GM19438 (cell line): Measurements from ENCODE around the gene WFIKKN1.

Source experiments
- ATAC-seq: cut with Tn5 transposase; IDR thresholded peaks from one replicate; pipeline ENCODE4 v1.9.1; 2021; ENCODE audit warnings: low read depth; ENCODE audit not compliant: unreplicated experiment

WFIKKN1 gene

GRCh38 chr16:622920-623280 lies 7.9 kb upstream of the WFIKKN1 start:
- no peak for ATAC-seq

- no peak for ATAC-seq
These were observed 6.2 kb upstream of the WFIKKN1 start for GRCh38 chr16:624526-625070.

DNA sequence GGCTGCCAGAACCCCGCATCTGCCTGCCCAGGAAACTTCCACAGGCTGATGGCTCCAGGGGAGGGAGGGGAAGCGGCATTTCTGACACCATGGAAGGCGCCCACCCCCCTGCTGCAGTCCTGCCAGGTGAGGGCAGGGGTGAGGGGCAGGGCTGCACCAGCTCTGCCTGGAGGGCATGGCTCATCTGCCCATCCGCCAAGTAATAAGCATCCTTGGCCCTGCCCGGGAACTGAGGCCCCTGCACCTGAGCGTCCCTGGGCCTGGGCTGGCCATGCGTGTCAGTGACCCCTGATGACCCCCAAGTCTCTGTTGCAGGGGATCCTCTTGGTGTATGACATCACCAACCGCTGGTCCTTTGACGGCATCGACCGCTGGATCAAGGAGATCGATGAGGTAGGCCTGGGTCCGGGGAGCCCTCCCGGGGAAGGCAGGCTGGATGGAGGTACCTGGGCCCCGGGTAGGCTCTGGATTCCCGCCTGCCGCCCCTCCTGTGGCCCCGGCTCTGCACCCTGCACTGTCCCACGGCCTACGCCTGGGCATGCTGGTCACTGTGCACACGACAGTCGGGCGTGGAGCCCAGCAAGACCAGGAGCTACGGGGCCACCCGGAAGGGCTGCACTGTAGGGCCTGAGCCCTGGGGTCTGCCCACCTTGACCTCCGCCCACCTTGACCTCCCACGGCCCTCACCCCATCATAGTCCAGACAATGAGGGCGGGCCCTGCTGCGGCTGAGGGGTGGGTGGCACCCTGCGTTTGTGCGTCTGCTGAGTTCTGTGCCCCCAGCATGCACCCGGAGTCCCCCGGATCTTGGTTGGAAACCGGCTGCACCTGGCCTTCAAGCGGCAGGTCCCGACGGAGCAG lies 5.4 kb upstream of the WFIKKN1 start:
- no peak for ATAC-seq

GRCh38 chr16:625977-626765 lies 4.6 kb upstream of the WFIKKN1 start:
- ATAC-seq: no peak

DNA sequence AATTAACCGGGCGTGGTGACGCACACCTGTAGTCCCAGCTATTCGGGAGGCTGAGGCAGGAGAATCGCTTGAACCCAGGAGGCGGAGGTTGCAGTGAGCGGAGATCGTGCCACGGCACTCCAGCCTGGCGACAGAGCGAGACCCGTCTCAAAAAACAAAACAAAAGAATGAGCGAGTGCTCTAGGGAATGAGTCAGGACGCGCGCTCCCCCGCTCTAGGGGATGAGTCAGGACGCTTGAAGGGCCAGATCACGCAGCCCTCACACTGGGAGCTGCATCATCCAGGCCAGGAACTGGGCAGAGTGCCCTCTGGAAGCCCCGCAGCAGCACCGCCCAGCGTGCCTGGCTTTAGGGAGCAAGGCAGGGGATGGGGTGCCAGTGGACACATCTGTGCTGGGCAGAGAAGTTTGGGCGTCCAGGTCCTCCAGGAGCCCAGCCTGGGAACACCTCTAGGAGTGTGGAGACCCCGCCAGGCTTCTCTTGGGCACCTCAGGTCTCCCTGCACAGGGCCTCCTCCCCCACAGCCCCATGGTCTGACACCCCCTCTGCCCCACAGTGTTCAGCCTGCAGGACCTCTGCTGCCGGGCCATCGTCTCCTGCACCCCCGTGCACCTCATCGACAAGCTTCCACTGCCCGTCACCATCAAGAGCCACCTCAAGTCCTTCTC lies 3.9 kb upstream of the WFIKKN1 start:
- ATAC-seq: no peak

DNA sequence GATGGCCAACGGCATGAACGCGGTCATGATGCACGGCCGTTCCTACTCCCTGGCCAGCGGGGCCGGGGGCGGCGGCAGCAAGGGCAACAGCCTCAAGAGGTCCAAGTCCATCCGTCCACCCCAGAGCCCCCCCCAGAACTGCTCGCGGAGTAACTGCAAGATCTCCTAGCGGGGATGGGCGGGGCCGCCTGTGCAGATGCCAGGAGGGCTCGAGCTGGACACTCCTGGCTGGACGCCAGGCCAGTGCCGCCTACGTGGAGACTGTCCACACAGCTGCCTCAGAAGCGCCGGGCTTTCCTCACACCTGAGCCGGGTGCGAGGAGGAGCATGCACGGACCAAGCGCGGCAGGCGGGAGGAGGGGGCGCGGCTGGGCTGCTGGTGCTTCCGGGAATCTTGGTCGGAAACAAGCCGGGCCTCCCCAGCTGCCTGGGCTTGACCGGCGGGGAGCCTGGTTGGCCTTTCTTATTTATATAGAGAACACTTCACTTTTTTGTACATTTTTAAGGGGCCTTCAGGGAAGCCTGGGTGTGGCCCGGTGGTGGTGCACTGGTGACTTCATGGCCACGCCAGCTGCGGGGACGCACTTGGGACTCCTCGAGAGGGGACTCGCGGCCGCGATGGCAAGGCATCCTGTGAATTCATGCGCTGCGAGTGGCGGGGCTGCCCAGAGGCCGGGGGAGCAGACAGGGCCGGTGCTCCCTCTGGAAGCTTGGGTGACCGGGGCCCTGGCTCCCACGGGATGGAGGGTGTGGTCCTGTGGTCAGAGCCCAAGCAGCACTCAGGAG lies 3.1 kb upstream of the WFIKKN1 start:
- no peak for ATAC-seq

DNA sequence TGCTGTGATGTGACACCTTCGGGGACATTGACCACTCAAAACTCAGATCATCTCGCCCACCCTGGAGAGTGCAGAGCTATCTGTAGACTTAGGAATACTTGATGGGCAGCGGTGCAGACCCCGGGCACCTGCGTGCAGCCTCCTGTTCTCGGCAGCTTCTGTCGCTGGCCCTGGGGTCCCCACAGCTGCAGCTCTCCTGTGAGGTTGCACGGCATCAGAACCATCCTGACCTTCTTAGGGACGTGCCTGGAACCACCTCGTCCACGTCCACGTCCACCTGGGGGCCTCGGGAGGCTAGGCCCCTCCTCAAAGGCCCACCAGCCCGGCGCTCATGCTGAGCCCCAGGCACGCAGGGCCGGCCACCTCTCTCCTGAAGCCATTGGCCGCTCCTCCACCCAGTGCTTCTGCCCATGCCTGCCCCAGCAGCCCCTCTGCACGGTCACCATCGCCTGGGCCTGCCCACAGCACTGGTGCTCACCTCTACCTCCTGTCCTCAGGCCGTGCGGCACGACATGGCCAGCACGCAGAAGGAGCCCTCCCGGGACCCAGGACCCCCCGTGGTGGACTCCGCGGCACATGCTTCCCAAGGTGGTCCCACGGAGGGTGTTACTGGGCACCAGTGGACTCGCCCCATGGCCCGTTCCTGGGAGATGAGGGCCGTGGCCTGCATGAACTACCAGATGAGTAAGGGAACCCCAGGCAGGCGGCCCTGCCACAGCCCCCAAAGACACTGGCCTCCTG lies 2.3 kb upstream of the WFIKKN1 start:
- ATAC-seq: no peak

DNA sequence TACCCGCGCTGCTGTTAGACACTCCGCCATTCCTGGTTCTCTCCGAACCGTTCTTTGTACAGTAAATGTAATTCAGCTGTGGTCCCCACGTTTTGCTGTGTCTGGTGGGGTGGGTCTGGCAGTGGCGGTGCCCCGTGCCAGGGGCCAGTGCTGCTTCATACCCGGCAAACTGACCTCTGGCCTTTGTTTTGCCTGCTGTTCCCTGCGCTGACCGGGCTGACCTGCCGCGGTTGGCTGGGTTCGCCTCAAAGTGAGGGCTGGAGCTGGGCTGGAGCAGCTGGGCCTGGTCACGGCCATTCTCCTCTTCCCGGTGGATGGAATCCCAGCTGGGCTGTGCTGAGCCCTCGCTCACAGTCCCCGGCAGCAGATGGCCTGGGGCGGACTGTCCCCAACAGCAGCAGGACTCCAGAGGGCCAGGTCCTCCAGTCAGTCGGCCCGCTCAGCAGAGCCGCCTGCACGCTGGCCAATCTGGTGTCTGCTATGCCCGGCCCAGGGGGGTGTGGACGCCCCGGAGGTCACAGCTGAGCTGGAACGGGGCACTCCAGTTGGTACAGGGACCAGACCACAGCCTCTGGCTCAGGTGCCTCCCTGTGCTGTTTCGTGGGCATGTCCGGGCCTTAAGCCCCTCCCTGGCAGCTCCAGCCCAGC lies 1.5 kb upstream of the WFIKKN1 start:
- no peak for ATAC-seq

- ATAC-seq: no peak
These were observed 944 bp upstream of the WFIKKN1 start for GRCh38 chr16:629833-630248.

DNA sequence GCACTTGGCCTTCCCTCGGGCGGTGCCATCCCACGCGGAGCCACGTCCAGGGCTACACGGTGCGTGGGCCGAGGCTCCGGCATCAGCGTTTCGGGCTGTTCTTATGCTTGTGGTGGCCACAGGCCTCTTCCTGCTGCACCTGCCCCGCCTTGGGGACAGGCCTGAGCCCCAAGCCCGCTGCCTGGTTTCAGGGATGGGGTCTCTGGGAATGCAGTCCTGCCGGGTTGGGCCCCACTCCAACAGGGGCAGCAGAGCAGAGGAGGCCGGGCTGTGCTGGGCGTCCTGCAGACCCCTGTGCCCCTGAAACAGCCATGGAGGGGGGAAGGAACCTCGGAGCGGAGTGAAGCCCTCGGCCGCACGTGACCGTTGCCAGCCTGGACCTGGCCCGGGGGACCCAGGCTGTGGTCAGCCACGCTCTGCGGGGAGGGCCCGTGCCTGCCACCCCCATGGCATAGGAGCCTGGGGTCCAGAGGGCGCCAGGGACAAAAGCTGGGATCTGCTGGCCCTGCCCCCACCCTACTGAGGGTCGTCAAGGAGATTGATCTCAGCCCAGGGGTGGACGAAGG lies 453 bp upstream of the WFIKKN1 start:
- no peak for ATAC-seq

DNA sequence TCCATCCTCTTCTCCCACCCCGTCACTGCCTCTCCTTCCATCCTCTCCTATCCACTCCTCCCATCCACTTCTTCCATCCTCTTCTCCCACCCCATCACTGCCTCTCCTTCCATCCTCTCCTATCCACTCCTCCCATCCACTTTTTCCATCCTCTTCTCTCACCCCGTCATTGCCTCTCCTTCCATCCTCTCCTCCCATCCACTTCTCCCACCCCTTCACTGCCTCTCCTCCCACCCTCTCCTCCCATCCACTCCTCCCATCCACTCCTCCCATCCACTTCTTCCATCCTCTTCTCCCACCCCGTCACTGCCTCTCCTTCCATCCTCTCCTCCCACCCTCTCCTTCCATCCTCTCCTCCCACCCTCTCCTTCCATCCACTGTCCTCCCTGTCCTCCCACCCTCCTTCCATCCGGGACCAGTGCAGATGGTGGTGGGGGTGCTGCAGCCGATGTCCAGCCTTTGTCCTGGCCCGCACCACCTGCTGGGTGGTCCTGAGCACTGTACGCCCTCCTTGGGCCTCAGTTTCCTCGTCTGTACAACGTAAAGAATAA lies 1.1 kb downstream of the WFIKKN1 start:
- ATAC-seq: no peak

DNA sequence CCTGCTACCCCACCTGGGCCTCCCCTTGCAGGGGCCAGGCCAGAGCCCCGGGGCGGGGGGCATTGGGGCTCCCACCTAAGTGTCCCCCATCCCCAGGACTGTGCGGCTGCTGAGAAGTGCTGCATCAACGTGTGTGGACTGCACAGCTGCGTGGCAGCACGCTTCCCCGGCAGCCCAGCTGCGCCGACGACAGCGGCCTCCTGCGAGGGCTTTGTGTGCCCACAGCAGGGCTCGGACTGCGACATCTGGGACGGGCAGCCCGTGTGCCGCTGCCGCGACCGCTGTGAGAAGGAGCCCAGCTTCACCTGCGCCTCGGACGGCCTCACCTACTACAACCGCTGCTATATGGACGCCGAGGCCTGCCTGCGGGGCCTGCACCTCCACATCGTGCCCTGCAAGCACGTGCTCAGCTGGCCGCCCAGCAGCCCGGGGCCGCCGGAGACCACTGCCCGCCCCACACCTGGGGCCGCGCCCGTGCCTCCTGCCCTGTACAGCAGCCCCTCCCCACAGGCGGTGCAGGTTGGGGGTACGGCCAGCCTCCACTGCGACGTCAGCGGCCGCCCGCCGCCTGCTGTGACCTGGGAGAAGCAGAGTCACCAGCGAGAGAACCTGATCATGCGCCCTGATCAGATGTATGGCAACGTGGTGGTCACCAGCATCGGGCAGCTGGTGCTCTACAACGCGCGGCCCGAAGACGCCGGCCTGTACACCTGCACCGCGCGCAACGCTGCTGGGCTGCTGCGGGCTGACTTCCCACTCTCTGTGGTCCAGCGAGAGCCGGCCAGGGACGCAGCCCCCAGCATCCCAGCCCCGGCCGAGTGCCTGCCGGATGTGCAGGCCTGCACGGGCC lies 1.9 kb downstream of the WFIKKN1 start:
- ATAC-seq: no peak

DNA sequence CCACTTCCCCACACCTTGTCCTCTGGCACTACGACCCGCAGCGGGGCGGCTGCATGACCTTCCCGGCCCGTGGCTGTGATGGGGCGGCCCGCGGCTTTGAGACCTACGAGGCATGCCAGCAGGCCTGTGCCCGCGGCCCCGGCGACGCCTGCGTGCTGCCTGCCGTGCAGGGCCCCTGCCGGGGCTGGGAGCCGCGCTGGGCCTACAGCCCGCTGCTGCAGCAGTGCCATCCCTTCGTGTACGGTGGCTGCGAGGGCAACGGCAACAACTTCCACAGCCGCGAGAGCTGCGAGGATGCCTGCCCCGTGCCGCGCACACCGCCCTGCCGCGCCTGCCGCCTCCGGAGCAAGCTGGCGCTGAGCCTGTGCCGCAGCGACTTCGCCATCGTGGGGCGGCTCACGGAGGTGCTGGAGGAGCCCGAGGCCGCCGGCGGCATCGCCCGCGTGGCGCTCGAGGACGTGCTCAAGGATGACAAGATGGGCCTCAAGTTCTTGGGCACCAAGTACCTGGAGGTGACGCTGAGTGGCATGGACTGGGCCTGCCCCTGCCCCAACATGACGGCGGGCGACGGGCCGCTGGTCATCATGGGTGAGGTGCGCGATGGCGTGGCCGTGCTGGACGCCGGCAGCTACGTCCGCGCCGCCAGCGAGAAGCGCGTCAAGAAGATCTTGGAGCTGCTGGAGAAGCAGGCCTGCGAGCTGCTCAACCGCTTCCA lies 2.7 kb downstream of the WFIKKN1 start:
- ATAC-seq: no peak

DNA sequence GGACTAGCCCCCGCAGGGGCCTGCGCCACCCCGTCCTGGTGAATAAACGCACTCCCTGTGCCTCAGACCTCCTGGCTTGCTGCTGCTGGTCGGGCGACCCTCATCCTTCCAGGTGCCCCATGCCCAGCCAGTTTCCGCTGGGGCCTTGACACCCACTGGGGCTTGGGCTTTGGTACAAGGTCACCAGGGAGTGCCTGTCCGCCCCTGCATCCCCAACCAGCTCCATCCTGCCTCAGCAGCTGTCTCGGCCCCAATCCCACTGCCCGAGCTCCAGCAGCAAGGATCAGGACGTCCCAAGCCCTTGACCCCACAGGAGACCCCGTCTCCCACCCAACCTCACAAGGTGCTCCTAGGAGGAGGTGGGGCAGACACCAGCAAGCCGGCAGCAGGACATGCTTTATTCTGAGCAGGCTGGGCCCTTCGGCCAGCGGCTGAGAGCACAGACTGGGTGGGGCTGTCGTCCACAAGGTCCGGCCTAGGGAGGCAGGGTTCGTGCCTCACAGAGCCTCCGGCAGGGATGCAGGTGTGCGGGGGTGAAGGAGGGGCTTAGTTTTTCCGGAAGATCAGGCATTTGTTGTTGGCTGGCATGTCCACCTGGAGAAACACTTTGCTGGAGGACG lies 3.4 kb downstream of the WFIKKN1 start:
- no peak for ATAC-seq

DNA sequence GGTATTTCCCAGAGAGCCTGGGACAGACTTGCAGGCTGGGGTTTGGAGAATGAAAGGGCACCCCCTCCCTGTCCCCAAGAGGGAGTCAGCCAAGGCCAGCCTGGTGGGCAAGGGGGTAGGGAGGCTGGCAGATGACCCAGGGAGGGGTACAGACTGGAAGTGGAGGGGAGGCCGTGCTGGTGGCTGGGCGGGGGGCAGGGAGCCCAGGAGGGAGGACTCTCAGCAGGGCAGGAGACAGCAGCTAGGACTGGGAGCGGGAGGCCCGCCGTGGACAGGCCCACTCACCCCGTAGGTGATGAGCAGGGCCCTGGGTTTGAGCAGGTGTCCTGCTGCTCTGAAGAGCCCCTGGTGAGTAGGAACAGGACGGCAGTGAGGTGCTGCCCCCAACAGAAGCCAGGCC lies 4.2 kb downstream of the WFIKKN1 start:
- no peak for ATAC-seq

DNA sequence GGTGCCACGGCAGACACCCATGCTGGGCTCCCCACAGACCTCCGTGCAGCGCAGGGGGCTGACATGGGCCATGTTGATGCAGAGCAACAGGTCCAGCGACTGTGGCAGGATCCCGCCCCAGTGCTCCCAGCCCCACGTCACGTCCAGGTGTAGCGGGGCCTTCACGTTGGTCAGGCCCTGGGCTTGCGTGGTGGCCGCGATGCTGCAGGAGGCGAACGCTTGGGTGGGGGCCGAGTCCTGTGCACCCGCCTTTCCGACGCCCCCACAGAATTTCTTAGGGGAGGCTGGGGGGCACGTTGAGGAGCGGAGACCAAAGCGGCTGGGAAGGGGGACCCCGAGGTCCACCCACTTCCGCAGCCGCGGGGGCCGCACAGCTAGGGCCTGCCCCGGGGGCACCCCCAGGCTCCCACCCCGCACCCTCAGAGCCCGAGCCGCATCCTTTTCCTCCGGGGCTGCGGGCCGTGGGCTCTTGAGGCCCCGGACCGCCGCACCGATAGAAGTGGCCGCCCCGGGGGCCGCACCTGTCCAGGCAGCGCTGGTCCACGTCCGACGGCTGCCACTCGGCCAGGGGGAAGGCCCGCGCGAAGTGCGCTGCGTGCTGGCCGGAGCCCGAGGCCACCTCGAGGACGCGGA lies 4.9 kb downstream of the WFIKKN1 start:
- no peak for ATAC-seq
